Stimulated activated CD8-positive, alpha-beta memory T cell treated with anti-CD3 and anti-CD28 coated beads, Interleukin-7, amount 100 ng/mL, for 4 hours (primary cell): ENCODE results near the gene PACS1.
A peak's percentile ranks its signal among the peaks of the same experiment; 100 is the strongest.
"Not testable (repeated sequence)": the region's sequence is repeated elsewhere in the genome, so short reads cannot be mapped to it uniquely, and the experiment has no call there.

Experiments used
- DNase-seq, 2 donors: peaks; one replicate each; pipeline ENCODE4 v3.0.0-alpha.2; 2020; ENCODE audit warnings: low read depth in 2 of 2

PACS1 gene

DNA sequence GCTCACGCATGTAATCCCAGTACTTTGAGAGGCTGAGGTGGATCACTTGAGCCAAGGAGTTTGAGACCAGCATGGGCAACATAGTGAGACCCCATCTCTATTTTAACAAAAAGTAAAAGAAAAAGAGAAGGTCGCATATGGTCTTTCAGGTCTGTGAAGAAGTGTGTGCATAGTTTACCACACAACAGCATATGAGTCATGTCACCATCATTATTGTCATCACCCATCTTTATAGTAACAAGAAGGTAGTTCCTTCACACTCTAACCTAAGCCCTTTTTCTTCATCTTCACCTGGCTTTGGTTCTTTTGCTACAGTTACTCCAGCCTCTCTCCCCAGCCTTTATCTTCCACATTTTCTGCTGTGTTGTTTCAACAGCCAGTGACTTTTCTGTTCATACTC is 39.2 kb downstream of the PACS1 start:
- no peak for DNase-seq

DNA sequence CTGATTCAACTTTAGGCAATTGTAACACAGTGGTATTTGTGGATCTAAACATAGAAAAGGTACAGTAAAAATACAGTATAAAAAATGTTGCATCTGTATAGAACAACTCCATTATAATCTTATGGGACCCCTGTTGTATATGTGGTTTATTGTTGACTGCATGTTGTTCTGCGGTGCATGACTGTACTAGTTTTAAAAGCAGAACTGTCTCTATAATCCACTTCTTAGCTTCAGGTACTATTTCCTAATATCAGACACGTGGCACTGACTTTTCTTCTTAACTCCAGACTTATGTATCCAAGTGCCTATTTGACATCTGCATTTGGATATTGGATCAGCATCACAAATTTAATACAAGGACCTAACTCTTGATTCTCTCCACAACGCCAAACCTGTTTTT is 41.1 kb downstream of the PACS1 start:
- no peak for DNase-seq

DNA sequence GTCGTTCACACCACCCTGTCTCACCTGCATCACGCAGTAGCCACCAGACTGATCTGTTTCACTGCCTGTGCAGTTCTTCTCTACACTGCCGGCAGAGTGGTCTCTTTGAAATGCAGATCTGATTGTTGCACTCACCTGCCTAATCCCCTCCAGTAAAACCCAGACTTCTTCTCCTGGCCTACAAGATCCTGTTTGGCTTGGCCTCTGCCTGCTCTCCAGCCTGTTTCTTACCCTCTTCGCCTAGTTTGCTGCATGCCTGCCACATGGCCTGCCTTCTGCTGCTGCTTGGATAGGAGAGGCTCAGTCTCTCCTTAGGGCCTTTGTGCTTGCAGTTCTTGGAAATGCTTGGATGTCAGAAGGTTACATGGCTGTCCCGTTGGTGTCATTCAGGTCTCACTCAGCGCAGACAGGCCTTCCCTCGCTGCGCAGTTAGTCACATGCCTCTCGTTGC is 42.0 kb downstream of the PACS1 start:
- DNase-seq = no peak

DNA sequence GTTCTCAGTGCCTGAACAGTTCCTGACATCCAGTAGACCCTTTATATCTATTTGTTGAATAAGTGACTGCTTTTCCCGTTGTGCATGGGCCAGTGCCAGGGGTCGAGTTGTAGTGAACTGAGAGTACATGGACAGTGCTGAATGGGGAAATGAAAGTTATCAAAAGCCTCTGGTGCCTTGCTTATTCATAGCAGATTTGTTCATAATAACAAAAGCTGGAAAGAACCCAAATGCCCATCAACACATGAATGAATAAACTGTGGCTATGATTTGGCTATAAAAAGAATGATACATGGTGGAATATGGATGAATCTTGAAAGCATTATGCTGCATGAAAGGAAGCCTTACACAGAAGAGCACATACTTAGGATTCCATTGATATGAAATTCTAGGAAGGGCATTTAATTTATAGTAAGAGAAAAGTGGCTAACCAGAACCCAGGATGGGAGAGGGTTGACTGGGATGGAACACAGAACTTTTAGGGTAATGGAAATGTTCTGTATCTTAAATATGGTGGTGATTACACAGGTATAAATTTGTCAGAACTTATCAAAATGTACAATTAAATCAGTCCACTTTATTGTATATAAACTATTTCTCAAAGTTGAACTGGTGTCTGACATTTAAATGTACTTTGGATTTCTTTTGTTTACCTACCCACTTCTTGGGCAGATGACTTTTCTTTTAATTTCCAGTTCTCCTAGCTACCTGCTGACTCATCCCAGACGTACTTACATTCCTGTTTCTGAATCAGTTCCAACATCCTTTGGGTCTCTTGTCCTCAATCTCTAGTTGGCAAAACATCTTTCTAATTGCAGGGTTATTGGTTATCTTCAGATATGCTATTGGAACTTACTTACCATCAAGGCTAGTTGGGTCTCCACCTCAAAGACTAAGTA is 42.8 kb downstream of the PACS1 start:
- DNase-seq = no peak

DNA sequence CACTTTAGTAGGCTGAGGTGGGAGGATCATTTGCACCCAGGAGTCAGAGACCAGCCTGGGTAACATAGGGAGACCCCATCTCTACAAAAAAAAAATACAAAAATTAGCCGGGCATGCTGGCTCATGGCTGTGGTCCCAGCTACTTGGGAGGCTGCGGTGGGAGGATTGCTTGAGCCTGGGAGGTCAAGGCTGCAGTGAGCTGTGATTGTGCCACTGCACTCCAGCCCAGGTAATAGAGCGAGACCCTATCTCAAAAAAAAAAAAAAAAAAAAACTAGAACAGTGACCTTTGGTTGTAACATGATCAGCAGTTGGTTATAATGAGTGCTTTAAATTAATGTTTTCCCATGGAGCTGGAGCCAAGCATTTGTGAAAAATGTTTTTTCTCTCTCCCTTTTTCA is 44.9 kb downstream of the PACS1 start:
- DNase-seq = not testable (repeated sequence)

DNA sequence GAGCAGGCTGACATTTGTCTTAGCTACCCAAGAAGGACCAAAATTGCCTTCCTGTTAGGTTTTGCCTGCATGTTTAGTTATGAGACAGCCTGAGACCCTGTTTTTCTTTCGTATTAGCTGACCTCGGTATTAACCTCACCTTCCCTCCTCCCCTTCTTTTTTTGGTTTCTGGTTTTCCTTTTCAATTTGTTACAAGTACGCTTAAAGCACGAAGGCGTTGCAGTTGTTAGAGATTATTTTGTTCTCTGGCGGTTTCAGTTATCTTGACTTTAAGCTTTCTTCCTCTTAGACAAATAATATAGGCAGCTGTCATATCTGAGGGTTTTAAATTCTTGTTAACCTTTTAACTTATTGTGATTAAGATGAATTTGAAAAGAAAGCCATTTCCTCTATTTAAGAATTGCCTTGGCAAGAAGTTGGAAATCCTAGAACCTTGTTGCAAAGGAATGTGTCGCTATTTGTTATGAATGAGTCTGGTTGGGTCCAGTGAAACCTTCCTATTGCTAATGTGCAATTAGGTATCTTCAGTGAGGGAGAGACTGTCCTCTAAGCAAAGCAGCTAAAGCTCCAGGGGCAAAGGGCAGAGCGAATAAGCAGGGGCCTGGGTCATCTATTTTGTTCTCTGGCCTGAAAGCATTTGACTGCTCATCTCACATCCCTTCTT is 45.7 kb downstream of the PACS1 start:
- no peak for DNase-seq

DNA sequence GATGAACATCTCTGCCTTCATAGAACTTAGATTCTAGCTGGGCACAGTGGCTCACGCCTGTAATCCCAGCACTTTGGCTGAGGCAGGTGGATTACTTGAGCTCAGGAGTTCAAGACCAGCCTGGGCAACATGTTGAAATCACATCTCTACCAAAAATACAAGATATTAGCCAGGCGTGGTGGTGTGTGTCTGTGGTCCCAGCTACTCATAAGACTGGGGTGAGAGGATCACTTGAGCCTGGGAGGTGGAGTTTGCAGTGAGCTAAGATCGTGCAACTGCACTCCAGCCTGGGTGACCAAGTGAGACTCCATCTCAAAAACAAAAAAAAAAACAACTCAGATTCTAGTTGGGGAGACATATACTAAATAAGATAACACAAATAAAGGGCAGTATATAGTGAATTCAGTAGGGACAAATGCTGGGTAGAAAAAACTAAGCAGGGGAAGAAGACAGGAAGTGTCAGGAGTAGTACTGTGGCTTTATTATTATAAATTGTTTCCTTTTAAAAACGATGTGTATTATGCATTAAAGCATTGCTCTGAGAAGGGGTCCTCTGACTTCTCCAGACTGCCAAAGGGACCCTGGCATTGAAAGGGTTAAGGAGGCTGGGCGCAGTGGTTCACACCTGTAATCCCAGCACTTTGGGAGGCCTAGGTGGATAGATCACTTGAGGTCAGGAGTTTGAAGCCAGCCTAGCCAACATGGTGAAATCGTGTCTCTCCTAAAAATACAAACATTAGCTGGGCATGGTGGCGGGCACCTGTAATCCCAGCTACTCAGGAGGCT is 46.7 kb downstream of the PACS1 start:
- DNase-seq = no peak

DNA sequence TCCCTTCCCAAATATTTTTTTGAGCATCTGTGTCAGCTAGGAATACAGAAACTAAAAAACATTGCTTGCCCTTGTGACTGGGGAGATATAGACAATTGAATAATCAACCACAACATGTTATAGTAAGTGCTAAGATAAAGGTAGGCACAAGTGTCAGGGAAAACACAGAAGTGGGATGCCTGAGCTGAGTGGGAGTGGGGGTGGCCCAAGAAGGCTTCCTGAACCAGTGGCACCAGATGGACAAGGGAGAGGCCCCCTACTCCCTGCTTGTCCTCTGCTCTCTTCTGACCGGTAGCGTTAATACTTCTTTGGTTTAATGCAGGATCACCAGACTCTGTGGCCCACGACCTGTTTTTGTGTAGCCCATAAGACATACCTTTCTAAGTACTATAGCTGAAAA is 48.8 kb downstream of the PACS1 start:
- no peak for DNase-seq

DNA sequence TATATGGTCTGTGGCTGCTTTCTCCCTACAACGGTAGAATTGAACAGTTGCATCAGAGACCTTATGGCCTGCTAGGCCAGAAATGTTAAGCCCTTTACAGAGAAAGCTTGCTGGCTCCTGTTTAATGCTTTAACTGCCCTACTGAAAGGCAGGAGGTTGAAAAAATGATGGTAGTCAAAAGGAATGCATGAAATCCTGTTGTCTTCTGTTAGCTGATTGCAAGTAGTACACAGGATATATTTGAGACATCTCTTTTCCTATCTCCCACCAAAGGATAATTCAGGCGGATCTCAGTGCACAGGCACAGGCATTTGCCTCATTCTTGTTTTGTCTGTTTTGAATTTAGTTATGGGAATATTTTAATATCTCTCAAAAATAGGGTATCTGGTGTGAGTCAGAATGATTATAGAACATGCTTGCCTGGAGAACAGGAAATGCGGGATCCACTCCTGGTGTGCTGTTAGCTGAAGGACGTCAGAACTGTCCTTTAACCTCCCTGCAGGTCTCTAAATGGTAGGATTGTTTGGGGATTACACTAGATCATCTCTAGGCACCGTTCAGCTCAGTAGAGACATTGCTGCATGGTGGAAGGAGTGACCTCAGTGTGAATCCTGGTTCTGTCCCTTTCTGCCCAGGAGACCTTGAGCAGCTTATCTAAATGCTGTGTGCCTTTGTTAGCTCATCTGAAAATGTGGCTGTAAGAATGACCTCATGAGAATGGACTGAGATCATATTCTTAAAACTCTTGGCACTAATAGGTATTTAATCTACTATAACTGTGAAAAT is 49.5 kb downstream of the PACS1 start:
- no peak for DNase-seq

DNA sequence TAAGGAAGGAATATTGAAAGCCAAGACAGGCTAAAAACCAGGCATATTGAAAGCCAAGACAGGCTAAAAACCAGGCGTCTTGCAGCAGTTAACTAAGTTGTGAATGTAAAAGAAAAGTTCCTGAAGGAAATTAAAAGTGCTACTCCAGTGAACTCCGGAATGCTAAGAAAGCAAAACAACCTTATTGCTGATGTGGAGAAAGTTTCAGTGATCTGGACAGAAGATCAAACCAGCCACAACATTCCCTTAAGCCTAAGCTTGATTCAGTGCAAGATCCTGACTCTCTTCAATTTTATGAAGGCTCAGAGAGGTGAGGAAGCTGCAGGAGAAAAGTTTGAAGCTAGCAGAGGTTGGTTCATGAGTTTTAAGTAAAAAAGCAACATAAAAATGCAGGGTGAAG is 51.4 kb downstream of the PACS1 start:
- no peak for DNase-seq

DNA sequence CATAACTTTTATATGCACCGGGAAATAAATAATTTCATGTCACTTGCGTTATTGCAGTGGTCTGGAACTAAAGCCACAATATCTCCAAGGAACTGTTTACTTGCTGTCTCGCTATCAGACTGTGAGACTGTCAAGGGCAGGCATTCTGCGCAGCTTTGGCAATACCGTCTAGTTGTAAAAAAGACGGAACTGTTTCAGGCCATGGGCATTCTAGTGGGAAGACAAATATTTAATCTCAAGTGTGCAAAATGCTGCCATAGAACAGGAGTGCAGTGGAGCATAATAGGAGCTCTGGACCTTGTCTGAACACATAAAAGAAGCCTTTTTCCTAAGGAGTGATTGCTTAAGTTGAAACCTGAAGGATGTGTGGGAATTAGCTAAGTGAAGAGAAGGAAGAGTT is 53.8 kb downstream of the PACS1 start:
- DNase-seq = no peak

DNA sequence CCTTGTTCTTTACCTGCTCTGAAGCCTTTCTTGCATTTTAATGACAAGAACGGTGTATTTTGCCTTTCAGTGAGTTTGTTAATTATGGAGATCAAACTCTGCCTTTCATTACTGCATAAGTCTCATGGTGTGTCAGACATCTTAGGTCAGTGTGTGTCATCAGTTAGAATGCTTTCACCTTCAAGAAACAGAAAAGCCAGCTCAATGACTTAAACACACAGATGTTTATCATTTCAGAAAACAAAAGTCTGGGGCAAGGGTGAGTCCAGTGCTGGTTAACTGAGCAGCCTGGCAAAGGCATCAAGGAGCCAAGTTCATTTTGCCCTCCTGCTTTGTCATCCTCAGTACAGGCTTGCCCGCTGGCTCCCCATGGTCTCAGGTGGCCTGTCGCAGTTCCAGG is 54.5 kb downstream of the PACS1 start:
- DNase-seq = no peak

DNA sequence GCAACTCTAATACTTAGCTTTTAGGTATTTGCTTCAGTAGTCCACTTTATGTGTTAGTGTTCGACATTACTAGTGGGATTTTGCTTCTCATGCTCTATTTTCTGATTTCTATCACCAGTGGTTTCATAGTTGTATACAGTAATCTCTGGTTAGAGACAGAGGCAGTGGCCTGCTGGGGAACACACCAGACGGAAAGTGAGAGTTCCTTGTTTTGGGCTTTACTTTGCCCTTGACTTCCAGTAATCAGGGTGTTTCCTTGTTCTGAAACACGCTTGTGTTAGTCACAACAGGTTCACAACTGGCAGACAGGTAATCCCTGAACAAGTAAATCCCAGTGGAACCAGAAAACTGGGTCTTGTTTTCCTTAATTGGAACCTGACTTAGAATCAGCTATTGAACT is 56.0 kb downstream of the PACS1 start:
- DNase-seq = no peak

DNA sequence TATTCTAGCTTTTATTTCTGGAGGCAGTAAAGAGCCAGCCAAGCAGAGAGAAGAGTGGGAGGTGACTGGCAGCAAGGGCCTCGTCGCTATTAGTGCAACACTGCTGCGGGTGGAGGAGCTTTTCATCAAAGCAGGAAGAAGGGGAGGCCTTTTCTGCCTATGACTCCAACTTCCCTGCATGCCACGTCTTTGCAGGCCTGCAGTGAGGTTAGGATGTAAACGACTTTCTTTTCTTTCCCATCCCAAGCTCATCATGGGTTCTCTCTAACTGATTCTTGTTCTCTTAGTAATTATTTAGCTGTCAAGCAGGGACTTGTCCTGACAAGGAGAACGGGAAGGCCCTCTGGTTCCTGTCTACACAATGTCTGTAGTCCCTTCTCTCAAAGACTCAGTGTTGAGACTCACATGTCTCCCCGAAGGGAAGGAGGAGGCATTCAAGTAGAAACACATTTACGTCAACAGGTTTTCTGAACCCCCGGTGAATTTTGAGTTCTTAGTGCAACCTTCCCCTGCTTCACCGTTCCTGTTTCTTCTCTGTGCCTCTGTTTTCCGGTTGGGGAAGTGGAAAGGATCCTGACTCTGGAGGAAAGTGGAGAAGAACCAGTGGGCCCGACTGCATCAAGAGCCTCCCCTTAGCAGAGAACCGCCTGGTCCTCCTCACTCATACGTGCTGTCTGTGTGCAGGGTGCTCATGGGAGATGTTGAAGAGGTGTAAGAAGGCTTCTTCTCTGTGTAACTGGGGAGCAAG is 56.9 kb downstream of the PACS1 start:
- peak; percentile 38 to 44 for DNase-seq

DNA sequence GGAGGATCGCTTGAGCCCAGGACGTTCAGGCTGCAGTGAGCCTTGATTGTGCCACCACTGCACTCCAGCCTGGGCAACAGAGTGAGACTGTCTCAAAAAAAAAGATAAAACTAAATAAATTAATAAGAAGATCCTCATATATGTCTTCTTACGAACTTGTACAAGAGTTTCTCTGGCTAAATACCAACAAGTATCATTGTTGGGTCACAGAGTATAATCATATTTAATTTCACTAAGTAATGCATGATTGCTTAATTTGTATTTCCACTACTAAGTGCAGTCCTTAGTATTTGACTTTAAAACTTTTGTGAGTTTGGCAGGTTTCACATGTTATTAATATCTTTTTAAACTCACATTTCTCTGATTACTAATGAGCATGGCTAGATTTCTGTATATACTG is 60.9 kb downstream of the PACS1 start:
- DNase-seq = no peak

DNA sequence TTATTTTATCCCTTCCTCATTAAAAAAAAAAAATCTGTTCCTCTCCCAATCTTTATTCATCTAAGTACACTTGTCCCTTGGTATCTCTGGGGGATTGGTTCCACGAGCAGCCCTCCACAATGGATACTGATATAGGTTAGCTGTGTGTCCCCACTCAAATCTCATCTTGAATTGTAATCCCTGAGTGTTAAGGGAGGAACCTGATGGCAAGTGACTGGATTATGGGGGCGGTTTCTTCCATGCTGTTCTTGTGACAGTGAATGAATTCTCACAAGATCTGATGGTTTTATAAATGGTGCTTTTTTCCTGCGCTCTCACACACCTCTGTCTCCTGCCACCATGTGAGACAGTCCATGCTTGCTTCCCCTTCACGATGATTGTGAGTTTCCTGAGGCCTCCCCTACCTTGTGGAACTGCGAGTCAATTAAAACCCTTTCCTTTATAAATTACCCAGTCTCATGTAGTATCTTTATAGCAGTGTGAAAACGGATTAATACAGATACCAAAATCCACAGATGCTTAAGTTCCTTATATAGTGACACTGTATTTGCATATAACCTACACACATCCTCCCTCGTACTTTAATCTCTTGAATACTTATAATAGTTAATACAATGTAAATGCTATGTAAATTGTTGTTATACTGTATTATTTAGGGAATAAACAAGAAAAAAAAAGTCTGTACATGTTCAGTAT is 62.0 kb downstream of the PACS1 start:
- DNase-seq = no peak

DNA sequence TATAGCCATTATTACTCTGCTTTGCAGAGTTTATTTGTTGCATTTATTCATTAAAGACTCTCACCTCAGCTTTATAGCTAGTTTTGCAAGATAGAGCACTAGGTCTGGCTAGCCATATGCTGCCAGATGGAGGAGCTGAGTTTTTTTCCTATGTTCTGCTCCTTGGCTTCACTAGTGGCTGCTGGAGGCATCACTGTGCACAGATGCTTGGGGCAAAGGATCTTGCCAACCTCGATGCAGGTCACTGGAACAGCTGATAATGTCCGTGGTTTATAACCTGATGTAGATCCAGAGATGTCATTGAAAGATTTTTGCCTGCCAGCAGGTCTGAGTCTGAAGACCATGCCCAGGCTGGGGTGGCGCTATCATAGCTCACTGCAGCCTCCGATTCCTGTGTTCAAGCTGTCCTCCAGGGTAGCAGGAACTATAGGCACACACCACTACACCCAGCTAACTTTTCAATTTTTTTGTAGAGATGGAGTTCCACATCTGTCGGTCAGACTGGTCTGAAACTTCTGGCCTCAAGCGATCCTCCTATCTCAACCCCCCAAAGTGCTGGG is 63.2 kb downstream of the PACS1 start:
- DNase-seq = no peak

DNA sequence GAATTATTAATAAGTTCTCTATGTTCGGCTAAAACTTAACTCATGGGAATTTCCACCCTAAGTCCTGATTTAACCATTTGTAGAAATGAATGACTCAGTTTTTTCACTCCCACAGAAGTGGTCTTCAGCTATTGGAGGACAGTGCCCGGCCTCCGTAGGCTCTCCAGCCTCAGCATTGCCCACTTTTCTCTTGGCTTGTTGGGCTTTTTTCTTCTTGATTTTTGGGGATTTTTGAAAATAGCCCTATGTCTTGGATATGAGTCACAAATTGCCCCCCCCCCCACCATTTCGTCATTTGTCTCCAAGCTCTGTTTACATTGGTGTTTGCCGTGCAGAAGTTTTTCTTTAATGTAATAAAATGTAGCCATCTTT is 66.7 kb downstream of the PACS1 start:
- DNase-seq = no peak

DNA sequence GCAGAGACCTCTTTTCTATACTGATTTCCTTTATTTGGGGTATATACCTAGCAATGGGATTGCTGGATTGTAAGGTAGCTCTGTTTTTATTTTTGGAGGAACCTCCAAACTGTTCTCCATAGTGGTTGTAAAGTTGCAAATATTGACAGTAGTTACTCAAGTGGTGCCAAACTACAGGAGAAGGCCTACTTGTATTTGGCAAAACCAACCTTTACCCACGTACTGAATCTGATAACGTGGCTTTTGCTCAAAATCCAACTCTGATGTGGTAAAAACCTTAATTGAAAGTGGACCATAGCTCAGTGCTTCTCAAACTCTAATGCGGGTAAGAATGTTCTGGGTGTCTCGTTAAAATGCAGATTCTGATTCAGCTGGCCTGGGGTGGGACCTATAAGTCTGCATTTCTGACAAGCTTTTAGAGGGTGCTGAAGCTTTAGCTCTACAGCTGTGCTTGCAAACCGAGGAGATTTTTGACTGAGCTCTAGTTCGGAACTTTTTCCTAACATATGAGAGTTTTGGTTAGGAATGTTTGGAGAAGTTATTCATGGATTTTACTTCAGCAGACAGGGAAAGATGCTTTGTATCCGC is 69.8 kb downstream of the PACS1 start:
- no peak for DNase-seq
